Skeletal muscle tissue (tissue), 4 donors: ENCODE data around the gene USP17L13. TPM values are rescaled to one million over a fixed set of nuclear protein-coding genes. Genes with fewer than 3 reads are reported as not detected.
"Not testable (repeated sequence)": the region's sequence is repeated elsewhere in the genome, so short reads cannot be mapped to it uniquely, and the experiment has no call there.

Experiments
- H3K27ac ChIP-seq: one replicate; pipeline ENCODE4 v1.7.0; 2013; ENCODE audit warnings: mild to moderate bottlenecking, low read depth, low read length, inconsistent platforms
- H3K27me3 ChIP-seq, 3 donors: one replicate each; pipeline ENCODE4 v1.7.0; 2013; ENCODE audit warnings: low read length in 3 of 3; ENCODE audit not compliant: control insufficient read depth in 3 of 3, insufficient read depth in 3 of 3
- H3K36me3 ChIP-seq, 3 donors: one replicate each; pipeline ENCODE4 v1.7.0; 2013; ENCODE audit warnings: low read length in 3 of 3; ENCODE audit not compliant: control insufficient read depth in 3 of 3, insufficient read depth in 3 of 3
- H3K4me1 ChIP-seq, 3 donors: one replicate each; pipeline ENCODE4 v1.7.0; 2013; ENCODE audit warnings: low read length in 3 of 3, mild to moderate bottlenecking in 3 of 3; ENCODE audit not compliant: control insufficient read depth in 3 of 3, insufficient read depth in 3 of 3
- H3K4me3 ChIP-seq, 3 donors: one replicate each; pipeline ENCODE4 v1.7.0; 2013; ENCODE audit warnings: low read length in 3 of 3
- H3K9ac ChIP-seq, 3 donors: one replicate each; pipeline ENCODE4 v1.7.0; 2013; ENCODE audit warnings: low read length in 3 of 3, mild to moderate bottlenecking in 3 of 3, moderate library complexity in 2 of 3, low read depth in 1 of 3
- H3K9me3 ChIP-seq, 3 donors: one replicate each; pipeline ENCODE4 v1.7.0; 2013; ENCODE audit warnings: low read length in 3 of 3; ENCODE audit not compliant: control insufficient read depth in 3 of 3
- total RNA-seq: library from RNA; depleted of rRNA; stranded (reverse); fragments of >200 nt; gene quantifications from one replicate; pipeline ENCODE4 v1.2.3, GENCODE V29; 2014
- donor health status: Osteomylitis.

The USP17L13 gene
- total RNA-seq = not detected

DNA sequence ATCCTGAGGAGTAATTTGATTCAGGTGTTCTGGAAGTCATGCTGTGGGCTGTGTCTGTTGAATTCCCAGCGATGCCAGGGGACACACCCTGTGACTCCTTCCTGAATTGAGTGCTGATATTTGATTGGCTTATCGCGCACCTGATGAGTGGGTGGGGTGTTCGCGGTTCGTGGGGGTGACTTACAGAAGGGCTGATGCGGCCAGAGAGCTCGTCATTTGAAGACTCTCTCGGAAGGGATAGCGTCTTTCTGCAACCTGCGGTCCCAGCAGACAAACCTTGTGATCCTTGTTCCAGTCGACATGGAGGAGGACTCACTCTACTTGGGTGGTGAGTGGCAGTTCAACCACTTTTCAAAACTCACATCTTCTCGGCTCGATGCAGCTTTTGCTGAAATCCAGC lies at the start of gene USP17L13:
Gene USP17L13 (plus strand): TSS at position 301 of the 400 bp plus-strand sequence. CDS start 0 bp downstream, at position 301.
- H3K4me1 ChIP-seq, H3K36me3 ChIP-seq, H3K27ac ChIP-seq, H3K4me3 ChIP-seq, H3K27me3 ChIP-seq, H3K9ac ChIP-seq, H3K9me3 ChIP-seq: not testable (repeated sequence)

DNA sequence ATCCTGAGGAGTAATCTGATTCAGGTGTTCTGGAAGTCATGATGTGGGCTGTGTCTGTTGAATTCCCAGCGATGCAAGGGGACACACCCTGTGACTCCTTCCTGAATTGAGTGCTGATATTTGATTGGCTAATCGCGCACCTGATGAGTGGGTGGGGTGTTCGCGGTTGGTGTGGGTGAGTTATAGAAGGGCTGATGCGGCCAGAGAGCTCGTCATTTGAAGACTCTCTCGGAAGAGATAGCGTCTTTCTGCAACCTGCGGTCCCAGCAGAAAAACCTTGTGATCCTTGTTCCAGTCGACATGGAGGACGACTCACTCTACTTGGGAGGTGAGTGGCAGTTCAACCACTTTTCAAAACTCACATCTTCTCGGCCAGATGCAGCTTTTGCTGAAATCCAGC lies 14.3 kb upstream of the USP17L13 start, which contains the start of gene USP17L10:
Gene USP17L10 (plus strand): TSS at position 301 of the 400 bp plus-strand sequence. CDS start 0 bp downstream, at position 301.
- not testable (repeated sequence) for H3K4me1 ChIP-seq, H3K9ac ChIP-seq, H3K4me3 ChIP-seq, H3K9me3 ChIP-seq, H3K36me3 ChIP-seq, H3K27ac ChIP-seq, H3K27me3 ChIP-seq

DNA sequence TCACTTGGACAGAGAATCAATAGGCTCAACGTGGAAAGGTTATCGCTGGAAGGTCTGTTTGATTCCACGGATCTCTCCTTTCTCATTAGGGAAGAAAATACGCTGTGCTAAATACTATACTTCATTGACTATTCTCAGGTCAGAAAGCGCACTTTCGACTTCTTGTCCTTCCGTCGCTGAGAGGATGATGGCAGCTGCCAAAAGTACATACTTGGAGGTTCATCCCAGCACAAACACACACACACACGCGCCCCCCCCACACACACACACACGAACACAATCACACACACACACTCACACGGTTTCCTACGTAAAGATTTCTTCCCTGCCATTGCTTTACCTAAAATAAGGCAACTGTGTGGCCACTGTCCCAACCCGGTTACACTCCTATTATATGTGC lies 10.0 kb upstream of the USP17L13 start:
- H3K36me3 ChIP-seq, H3K9me3 ChIP-seq, H3K9ac ChIP-seq, H3K27ac ChIP-seq, H3K4me1 ChIP-seq, H3K27me3 ChIP-seq, H3K4me3 ChIP-seq: not testable (repeated sequence)

DNA sequence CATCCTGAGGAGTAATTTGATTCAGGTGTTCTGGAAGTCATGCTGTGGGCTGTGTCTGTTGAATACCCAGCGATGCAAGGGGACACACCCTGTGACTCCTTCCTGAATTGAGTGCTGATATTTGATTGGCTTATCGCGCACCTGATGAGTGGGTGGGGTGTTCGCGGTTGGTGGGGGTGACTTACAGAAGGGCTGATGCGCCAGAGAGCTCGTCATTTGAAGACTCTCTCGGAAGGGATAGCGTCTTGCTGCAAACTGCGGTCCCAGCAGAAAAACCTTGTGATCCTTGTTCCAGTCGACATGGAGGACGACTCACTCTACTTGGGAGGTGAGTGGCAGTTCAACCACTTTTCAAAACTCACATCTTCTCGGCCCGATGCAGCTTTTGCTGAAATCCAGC lies 9.6 kb upstream of the USP17L13 start, which contains the start of gene USP17L11:
Gene USP17L11 (plus strand): TSS at position 301 of the 400 bp plus-strand sequence. CDS start 0 bp downstream, at position 301.
- not testable (repeated sequence) for H3K9me3 ChIP-seq, H3K36me3 ChIP-seq, H3K27ac ChIP-seq, H3K4me3 ChIP-seq, H3K9ac ChIP-seq, H3K27me3 ChIP-seq, H3K4me1 ChIP-seq

GRCh38 chr4:9219852-9220251 lies 4.8 kb upstream of the USP17L13 start, which contains the start of gene USP17L12:
Gene USP17L12, plus strand, starts transcription at chr4:9220152. Its CDS starts 0 bp downstream, at chr4:9220152.
- H3K36me3 ChIP-seq, H3K4me3 ChIP-seq, H3K27ac ChIP-seq, H3K4me1 ChIP-seq, H3K27me3 ChIP-seq, H3K9ac ChIP-seq, H3K9me3 ChIP-seq: not testable (repeated sequence)

GRCh38 chr4:9230249-9230648 lies 5.6 kb downstream of the USP17L13 start:
- H3K4me3 ChIP-seq, H3K4me1 ChIP-seq, H3K36me3 ChIP-seq, H3K27me3 ChIP-seq, H3K9ac ChIP-seq, H3K27ac ChIP-seq, H3K9me3 ChIP-seq: not testable (repeated sequence)

- H3K4me3 ChIP-seq, H3K9ac ChIP-seq, H3K36me3 ChIP-seq, H3K27me3 ChIP-seq, H3K9me3 ChIP-seq, H3K4me1 ChIP-seq, H3K27ac ChIP-seq: not testable (repeated sequence)
Measured at GRCh38 chr4:9234085-9234484, 9.4 kb downstream of the USP17L13 start, which contains the start of gene USP17L15. Gene USP17L15, plus strand, starts transcription at chr4:9234385. Its CDS starts 0 bp downstream, at chr4:9234385.

- not testable (repeated sequence) for H3K27me3 ChIP-seq, H3K36me3 ChIP-seq, H3K4me1 ChIP-seq, H3K9ac ChIP-seq, H3K27ac ChIP-seq, H3K9me3 ChIP-seq, H3K4me3 ChIP-seq
Measured at GRCh38 chr4:9238461-9238860, 13.8 kb downstream of the USP17L13 start.

GRCh38 chr4:9243579-9243978 lies 18.9 kb downstream of the USP17L13 start, which contains the start of gene USP17L17:
Gene USP17L17, plus strand, starts transcription at chr4:9243879. Its CDS starts 0 bp downstream, at chr4:9243879.
- H3K36me3 ChIP-seq, H3K4me3 ChIP-seq, H3K27me3 ChIP-seq, H3K9me3 ChIP-seq, H3K27ac ChIP-seq, H3K4me1 ChIP-seq, H3K9ac ChIP-seq: not testable (repeated sequence)

- not testable (repeated sequence) for H3K36me3 ChIP-seq, H3K4me1 ChIP-seq, H3K4me3 ChIP-seq, H3K9me3 ChIP-seq, H3K27me3 ChIP-seq, H3K27ac ChIP-seq, H3K9ac ChIP-seq
Measured at GRCh38 chr4:9247953-9248680, 23.4 kb downstream of the USP17L13 start, which contains the start of gene USP17L18. Gene USP17L18, plus strand, starts transcription at chr4:9248630. Its CDS starts 0 bp downstream, at chr4:9248630.
